Measurements from ENCODE around the gene CNOT6L. TPM values are rescaled to one million over a fixed set of nuclear protein-coding genes. Genes with fewer than 3 reads are reported as not detected.

The CNOT6L gene
- total RNA-seq, 1 experiment from 2014 or later, result 29.4 TPM

- ChIA-PET RAD21 (ENCODE audit: low non-redundant PET in 1 of 2, low total read pairs in 2 of 2, uncharacterized antibody in 2 of 2, unreplicated experiment in 2 of 2) (interaction anchor here in 1 of 2 experiments (1.1 kb wide), 1 partner anchor 238 kb away, joined by 3 read pairs; the partner anchor contains the start of gene FRAS1), POLR2A (interaction anchor here (1.9 kb wide), 1 partner anchor 43 kb away, joined by 8 read pairs; the partner anchor contains the start of gene MRPL1), CTCF (interaction anchor here (1.0 kb wide), 1 partner anchor 43 kb away, joined by 3 read pairs; the partner anchor contains the start of gene MRPL1)
- Histone ChIP-seq H3K4me1 (ENCODE audit: control insufficient read depth in 1 of 2, insufficient read depth in 2 of 2, low read length in 2 of 2) (peaks cover 12 to 17% of the 10 kb centered on the region in 2 experiments), H3K9me2 (ENCODE audit: insufficient read depth) (no peaks in the 10 kb centered on the region), H3K9me3 (ENCODE audit: control insufficient read depth in 1 of 2, insufficient read depth in 1 of 2, low read depth in 1 of 2, low read length in 2 of 2) (no peaks in the 10 kb centered on the region), H3K27me3 (ENCODE audit: insufficient read depth, low read length) (no peaks in the 10 kb centered on the region), H3K27ac (ENCODE audit: low read depth, low read length) (peak overlapping the region; percentile 93), H3K9ac (ENCODE audit: low read length) (peak overlapping the region; percentile 81), H3K4me2 (ENCODE audit: low read length) (peak overlapping the region; percentile 88), H3K4me3 (replicated peaks in 1 of 2; ENCODE audit: low read depth in 1 of 2, low read length in 2 of 2) (peak overlapping the region; percentile 89 to 94), H4K20me1 (ENCODE audit: insufficient read depth) (no peaks in the 10 kb centered on the region), H2AFZ (ENCODE audit: low read depth, low read length, poor library complexity, severe bottlenecking) (no peak overlapping the region), H3K36me3 (ENCODE audit: control insufficient read depth in 1 of 2, insufficient read depth in 2 of 2, low read length in 2 of 2) (no peaks in the 10 kb centered on the region), H3K79me2 (ENCODE audit: insufficient read depth, low read length) (peaks cover 45% of the 10 kb centered on the region)
- peak; percentile 8 for ATAC-seq
- TF ChIP-seq CBX3 (IDR thresholded peaks at IDR 0.05; ENCODE audit: low read depth) (no peak), POLR2A (IDR thresholded peaks at IDR 0.05; ENCODE audit: borderline replicate concordance, extremely low read depth, insufficient read depth, insufficient read length) (no peak), REST (IDR thresholded peaks at IDR 0.05; ENCODE audit: low read depth) (no peak), CTCF (IDR thresholded peaks at IDR 0.05 in 2 of 3, conservative IDR thresholded peaks at IDR 0.05 in 1 of 3; ENCODE audit: borderline replicate concordance in 1 of 3, insufficient read depth in 1 of 3, low read depth in 2 of 3, low read length in 2 of 3) (no peak), SRF (IDR thresholded peaks at IDR 0.05; ENCODE audit: low read depth) (no peak)
- no peak for DNase-seq (ENCODE audit: low read depth, low spot score)
- BruUV-seq (replicated peaks), result no TSS peak
- intact Hi-C loops (cut with micrococcal nuclease), result no loop called here
These were observed 255 bp upstream of the CNOT6L start for GRCh38 chr4:77819404-77819842.

Measured in HCT116 (cell line).